Pancreas (tissue), 10 donors: Measurements from ENCODE around the gene ASH1L. TPM values are rescaled to one million over a fixed set of nuclear protein-coding genes. Genes with fewer than 3 reads are reported as not detected.

Experiments used
- ATAC-seq, 4 donors: fragments of 200-7000 bp; cut with Tn5 transposase; one replicate each; pipeline versions ENCODE4 v1.8.0 to v1.9.1; 2020; ENCODE audit warnings: mild to moderate bottlenecking in 4 of 4, moderate library complexity in 4 of 4
- DNase-seq, 6 donors: peaks; one replicate each; pipeline ENCODE4 v3.0.0-alpha.2; 2020
- FAIRE-seq: peaks from 2 replicates; lab custom pipeline; 2012; peaks lifted over from hg19 to GRCh38; lab: Jason Lieb, UNC
- H3K27ac ChIP-seq, 4 donors: fragments of 200-600 bp; sonication (generic); 1 replicate in 3 of 4; 2 replicates in 1 of 4; pipeline versions ENCODE4 v1.5.0 to v1.8.0; 2020
- H3K27me3 ChIP-seq, 4 donors: fragments of 200-600 bp; one replicate each; pipeline ENCODE4 v1.8.0; 2021
- H3K36me3 ChIP-seq, 3 donors: fragments of 200-600 bp; sonication (generic) in 1 of 3; one replicate each; pipeline versions ENCODE4 v1.5.0 to v1.8.0; 2020 to 2021
- H3K4me1 ChIP-seq, 3 donors: fragments of 200-600 bp; one replicate each; pipeline ENCODE4 v1.8.0; 2021
- H3K4me3 ChIP-seq, 4 donors: fragments of 200-600 bp; sonication (generic) in 2 of 4; one replicate each; pipeline versions ENCODE4 v1.5.0 to v1.8.0; 2020 to 2021
- H3K9me3 ChIP-seq, 4 donors: fragments of 200-600 bp; one replicate each; pipeline ENCODE4 v1.8.0; 2021
- WGBS, 2 donors: extraction: QIAGEN DNeasy Blood & Tissue Kit; methylation state at CpG; one replicate each; pipeline ENCODE4 v1.1.7; 2013; 5-methylcytosine and 5-hydroxymethylcytosine counted together
- intact Hi-C, 3 donors: fragments of 100-400 bp; cut with DNase I; formaldehyde crosslinking; loops; one replicate each; pipeline versions ENCODE4 v1.11.1 to v1.14.2; 2022
- polyA plus RNA-seq, 2 donors: library from polyadenylated mRNA; stranded (reverse); fragments of 200-250 nt; gene quantifications; one replicate each; pipeline ENCODE4 v1.2.3, GENCODE V29; 2013
- total RNA-seq, 6 donors: library from RNA; stranded (reverse); fragmentation: NEBNext Ultra II Directional in 4 of 6; extraction: Animal tissue kit (Norgen Biotek cat#: 25700) in 4 of 6; gene quantifications; one replicate each; pipeline versions ENCODE4 v1.2.1 to v1.2.4, GENCODE V29; 2021 to 2023
- TF ChIP-seq, protein P1 (sequence below), 4 donors: fragments of 200-600 bp; sonication (generic) in 3 of 4; IDR thresholded peaks; one replicate each; pipeline versions ENCODE4 v1.5.0 to v1.8.0; 2021; ENCODE audit warnings: antibody characterized with exemption in 4 of 4
- donor health status: healthy with polysubstance abuse.
- donor health status: DM: no; HTN: no; CAD: no; lungs with moderate emphysema.
- donor health status: DM: no; HTN: no; CAD: no.
- donor health status: control.
- donor health status: control.
- donor health status: Bipolar disorder and iron deficiency.
- donor health status: DM: yes; HTN: yes; CAD: no.
- donor health status: DM: no; HTN: no; CAD: no.
- donor health status: DM: no; HTN: no; CAD: no.
- donor health status: DM: yes; HTN: yes; CAD: no.

ASH1L gene
- total and polyA plus RNA-seq, 8 donors: 6.2 to 38.6 (median 22.9) TPM

DNA sequence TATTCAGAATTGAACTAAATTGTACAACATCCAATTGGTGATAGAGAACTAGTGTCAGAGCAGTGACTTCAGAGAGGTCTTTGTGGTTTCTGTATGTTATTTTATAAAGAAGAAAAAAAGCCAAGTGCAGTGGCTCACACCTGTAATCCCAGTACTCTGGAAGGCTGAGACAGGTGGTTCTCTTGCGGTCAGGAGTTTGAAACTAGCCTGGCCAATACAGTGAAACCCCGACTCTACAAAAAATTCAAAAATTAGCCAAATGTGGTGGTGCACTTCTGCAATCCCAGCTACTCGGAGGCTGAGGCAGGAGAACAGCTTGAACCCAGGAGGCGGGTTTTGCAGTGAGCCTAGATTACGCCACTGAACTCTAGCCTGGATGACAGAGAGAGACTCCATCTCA is 90.7 kb downstream of the ASH1L start:
- H3K4me3 ChIP-seq: no peak overlapping the region
- no peak for ATAC-seq
- H3K4me1 ChIP-seq: peaks cover 5 to 11% (median 6%) of the 10 kb centered on the region in 3 donors
- H3K27me3 ChIP-seq: no peaks in the 10 kb centered on the region
- no peaks in the 10 kb centered on the region for H3K36me3 ChIP-seq
- WGBS, 2 donors: 96 to 97% methylated on average over 5 of the region's 5 CpGs
- no peaks in the 10 kb centered on the region for H3K9me3 ChIP-seq
- TF ChIP-seq, protein P1, sequence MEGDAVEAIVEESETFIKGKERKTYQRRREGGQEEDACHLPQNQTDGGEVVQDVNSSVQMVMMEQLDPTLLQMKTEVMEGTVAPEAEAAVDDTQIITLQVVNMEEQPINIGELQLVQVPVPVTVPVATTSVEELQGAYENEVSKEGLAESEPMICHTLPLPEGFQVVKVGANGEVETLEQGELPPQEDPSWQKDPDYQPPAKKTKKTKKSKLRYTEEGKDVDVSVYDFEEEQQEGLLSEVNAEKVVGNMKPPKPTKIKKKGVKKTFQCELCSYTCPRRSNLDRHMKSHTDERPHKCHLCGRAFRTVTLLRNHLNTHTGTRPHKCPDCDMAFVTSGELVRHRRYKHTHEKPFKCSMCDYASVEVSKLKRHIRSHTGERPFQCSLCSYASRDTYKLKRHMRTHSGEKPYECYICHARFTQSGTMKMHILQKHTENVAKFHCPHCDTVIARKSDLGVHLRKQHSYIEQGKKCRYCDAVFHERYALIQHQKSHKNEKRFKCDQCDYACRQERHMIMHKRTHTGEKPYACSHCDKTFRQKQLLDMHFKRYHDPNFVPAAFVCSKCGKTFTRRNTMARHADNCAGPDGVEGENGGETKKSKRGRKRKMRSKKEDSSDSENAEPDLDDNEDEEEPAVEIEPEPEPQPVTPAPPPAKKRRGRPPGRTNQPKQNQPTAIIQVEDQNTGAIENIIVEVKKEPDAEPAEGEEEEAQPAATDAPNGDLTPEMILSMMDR (IDR thresholded peaks at IDR 0.05): no peak
- DNase-seq: no peak
- no peak for FAIRE-seq
- no peak overlapping the region for H3K27ac ChIP-seq
- intact Hi-C loops: no loop called here

DNA sequence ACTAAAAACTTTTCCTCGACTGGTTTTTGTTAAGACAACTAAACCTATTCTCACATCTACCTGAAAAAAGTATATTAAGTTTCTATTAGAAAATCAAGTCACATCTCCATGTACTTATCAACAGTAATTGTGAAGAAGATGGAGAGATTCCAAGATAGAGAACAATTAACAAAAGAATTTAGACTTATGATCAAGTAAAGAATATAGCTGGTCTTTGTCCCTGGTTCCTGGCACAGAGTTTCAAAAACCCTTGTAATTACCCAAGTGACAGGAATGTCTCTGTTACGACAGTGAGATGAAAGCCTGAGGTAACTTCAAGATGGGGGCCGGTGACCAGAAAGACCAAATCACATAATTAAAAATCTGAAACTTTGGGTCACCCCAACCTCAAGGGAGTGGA is 91.6 kb downstream of the ASH1L start:
- 96 to 97% methylated on average over 3 of the region's 3 CpGs for WGBS, 2 donors
- Histone ChIP-seq H3K4me3 (no peak overlapping the region), H3K27me3 (no peaks in the 10 kb centered on the region), H3K27ac (no peak overlapping the region), H3K9me3 (no peaks in the 10 kb centered on the region), H3K36me3 (no peaks in the 10 kb centered on the region), H3K4me1 (peaks cover 5 to 12% (median 11%) of the 10 kb centered on the region in 3 donors)
- TF ChIP-seq, protein P1 (IDR thresholded peaks at IDR 0.05): no peak
- intact Hi-C loops: no loop called here
- ATAC-seq (no peak), DNase-seq (no peak), FAIRE-seq (no peak)

DNA sequence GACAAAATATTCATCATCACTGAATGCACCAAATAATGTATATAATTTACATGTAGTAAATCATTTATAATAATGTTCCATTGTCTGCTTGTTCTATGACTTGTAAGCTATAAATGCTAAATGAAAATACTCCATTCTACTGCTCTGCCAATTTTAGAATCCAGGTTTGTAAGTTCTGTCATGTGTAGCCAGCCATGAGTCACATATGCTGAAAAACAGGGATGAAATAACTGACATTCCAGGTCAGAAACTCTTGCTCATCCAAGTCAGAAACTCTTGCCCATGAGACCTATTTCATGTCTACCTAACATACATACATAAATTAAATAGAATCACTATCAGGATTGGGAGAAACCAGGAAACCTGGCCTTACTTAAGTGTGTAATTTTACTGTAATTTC is 95.6 kb downstream of the ASH1L start:
- no peaks in the 10 kb centered on the region for H3K27me3 ChIP-seq
- TF ChIP-seq, protein P1 (IDR thresholded peaks at IDR 0.05): no peak
- H3K36me3 ChIP-seq: no peaks in the 10 kb centered on the region
- intact Hi-C loops: no loop called here
- DNase-seq (no peak), ATAC-seq (peak in 2 of 4 donors; percentile 46 to 63), FAIRE-seq (no peak)
- no peaks in the 10 kb centered on the region for H3K9me3 ChIP-seq
- H3K27ac ChIP-seq: peak overlapping the region in 2 of 4 donors; percentile 3 to 10
- H3K4me1 ChIP-seq: peaks cover 5 to 12% (median 11%) of the 10 kb centered on the region in 3 donors
- H3K4me3 ChIP-seq: no peak overlapping the region

DNA sequence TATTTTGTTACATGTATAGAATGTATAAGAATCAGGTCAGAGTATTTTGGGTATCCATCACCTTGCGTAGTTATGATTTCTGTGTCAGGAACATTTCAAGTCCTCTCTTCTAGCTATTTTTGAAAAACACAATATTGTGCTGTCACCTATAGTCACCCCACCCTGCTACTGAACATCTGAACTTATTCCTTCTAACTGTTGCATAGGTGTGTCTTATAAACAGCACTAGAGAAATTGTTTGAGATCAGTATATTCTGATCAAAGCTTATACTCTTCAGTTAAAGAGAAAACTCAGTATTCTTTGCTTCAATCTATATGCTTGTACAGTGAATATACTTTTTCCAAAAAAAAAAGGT is 96.0 kb downstream of the ASH1L start:
- peaks cover 5 to 12% (median 11%) of the 10 kb centered on the region in 3 donors for H3K4me1 ChIP-seq
- no peak overlapping the region for H3K4me3 ChIP-seq
- FAIRE-seq: no peak
- no peaks in the 10 kb centered on the region for H3K9me3 ChIP-seq
- H3K27ac ChIP-seq: peak overlapping the region in 2 of 4 donors; percentile 3 to 10
- no peaks in the 10 kb centered on the region for H3K27me3 ChIP-seq
- DNase-seq: no peak
- no peaks in the 10 kb centered on the region for H3K36me3 ChIP-seq
- WGBS, 2 donors: 100% methylated on average over 1 of the region's 1 CpG
- intact Hi-C loops: no loop called here
- TF ChIP-seq, protein P1 (IDR thresholded peaks at IDR 0.05): no peak
- peak in 1 of 4 donors; percentile 13 for ATAC-seq

DNA sequence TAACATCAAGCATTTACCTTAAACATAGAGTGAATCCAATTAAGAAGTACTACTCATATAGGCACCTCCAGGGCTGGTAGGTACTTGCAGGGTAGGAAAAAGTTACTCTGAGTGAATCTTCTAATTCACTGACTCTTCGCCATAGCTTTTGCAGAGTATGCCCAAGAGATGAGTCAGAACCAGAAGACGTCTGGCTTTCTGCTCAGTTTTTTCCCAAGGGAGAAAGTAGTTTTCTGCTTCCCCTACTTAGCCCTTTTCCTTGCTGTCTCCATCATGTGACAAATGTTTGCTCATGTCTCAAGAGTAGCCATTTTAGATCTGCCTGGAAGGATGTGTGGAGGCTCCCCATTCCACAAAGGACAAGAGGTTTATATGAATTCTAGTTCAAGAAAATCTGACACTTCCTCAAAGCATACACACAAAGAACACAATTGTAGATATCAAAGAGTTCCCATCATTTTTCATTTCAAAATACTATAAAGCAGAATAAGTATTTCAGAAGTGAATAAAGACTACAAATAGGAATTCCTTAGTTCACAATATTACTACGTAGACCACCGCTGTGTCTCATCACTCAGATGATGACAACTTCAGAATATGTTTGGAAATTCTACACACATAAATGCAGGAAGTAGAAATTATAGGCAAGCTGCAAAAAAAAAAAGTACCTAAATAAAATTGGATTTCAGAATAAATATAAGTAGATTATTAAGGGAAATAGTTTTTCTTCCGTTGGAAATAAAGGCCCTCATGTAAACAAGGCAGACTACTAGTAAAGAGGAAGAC is 98.5 kb downstream of the ASH1L start:
- DNase-seq (no peak), ATAC-seq (no peak), FAIRE-seq (no peak)
- intact Hi-C loops: no loop called here
- no peak overlapping the region for H3K4me3 ChIP-seq
- H3K27me3 ChIP-seq: no peaks in the 10 kb centered on the region
- 85 to 88% methylated on average over 5 of the region's 5 CpGs for WGBS, 2 donors
- peaks cover 5 to 12% (median 11%) of the 10 kb centered on the region in 3 donors for H3K4me1 ChIP-seq
- no peaks in the 10 kb centered on the region for H3K36me3 ChIP-seq
- no peaks in the 10 kb centered on the region for H3K9me3 ChIP-seq
- TF ChIP-seq, protein P1 (IDR thresholded peaks at IDR 0.05): no peak
- no peak overlapping the region for H3K27ac ChIP-seq
